Heart left ventricle (tissue), 16 donors: ENCODE results near the gene MRPL53. TPM values are rescaled to one million over a fixed set of nuclear protein-coding genes. Genes with fewer than 3 reads are reported as not detected.

ENCODE experiments used
- ATAC-seq, 4 donors: fragments of 200-7000 bp; cut with Tn5 transposase; one replicate each; pipeline ENCODE4 v1.9.1; 2020 to 2022; ENCODE audit warnings: moderate library complexity in 4 of 4, mild to moderate bottlenecking in 3 of 4, moderate number of reproducible peaks in 1 of 4
- DNase-seq, 5 donors: peaks; one replicate each; pipeline ENCODE4 v3.0.0-alpha.2; 2020
- H3K27ac ChIP-seq, 12 donors: fragments of 200-600 bp; sonication (generic) in 4 of 12; one replicate each; pipeline versions ENCODE4 v1.5.0 to v1.8.0; 2016 to 2022; ENCODE audit warnings: mild to moderate bottlenecking in 2 of 12
- H3K27me3 ChIP-seq, 9 donors: fragments of 200-600 bp; sonication (generic) in 2 of 9; one replicate each; pipeline versions ENCODE4 v1.5.1 to v1.8.0; 2016 to 2022; ENCODE audit warnings: mild to moderate bottlenecking in 3 of 9
- H3K36me3 ChIP-seq, 9 donors: fragments of 200-600 bp; sonication (generic) in 2 of 9; one replicate each; pipeline versions ENCODE4 v1.5.0 to v1.8.0; 2018 to 2022; ENCODE audit warnings: mild to moderate bottlenecking in 2 of 9
- H3K4me1 ChIP-seq, 12 donors: fragments of 200-600 bp; sonication (generic) in 4 of 12; one replicate each; pipeline versions ENCODE4 v1.5.0 to v1.8.0; 2016 to 2022; ENCODE audit warnings: mild to moderate bottlenecking in 3 of 12
- H3K4me3 ChIP-seq, 12 donors: fragments of 200-600 bp; sonication (generic) in 4 of 12; one replicate each; pipeline versions ENCODE4 v1.5.0 to v1.8.0; 2017 to 2022; ENCODE audit warnings: mild to moderate bottlenecking in 9 of 12, moderate library complexity in 4 of 12
- H3K9me3 ChIP-seq, 12 donors: fragments of 200-600 bp; sonication (generic) in 4 of 12; one replicate each; pipeline versions ENCODE4 v1.5.0 to v1.8.0; 2016 to 2022; ENCODE audit warnings: mild to moderate bottlenecking in 1 of 12
- POLR2A ChIP-seq, 2 donors: fragments of 450-650 bp; IDR thresholded peaks; one replicate each; pipeline ENCODE4 v1.6.1; 2017; ENCODE audit warnings: antibody characterized with exemption in 2 of 2, mild to moderate bottlenecking in 2 of 2, moderate library complexity in 2 of 2
- WGBS, 4 donors: extraction: QIAGEN DNeasy Blood & Tissue Kit in 2 of 4; methylation state at CpG; one replicate each; pipeline versions ENCODE4 v1.1.5 to v1.1.7; 2013 to 2018; 5-methylcytosine and 5-hydroxymethylcytosine counted together
- intact Hi-C, 10 donors: fragments of 100-400 bp; cut with DNase I; formaldehyde crosslinking; loops; one replicate each; pipeline versions ENCODE4 v1.11.1 to v1.14.2; 2022
- polyA plus RNA-seq, 2 donors: library from polyadenylated mRNA; stranded (reverse); fragments of 200-250 nt; gene quantifications; one replicate each; pipeline ENCODE4 v1.2.3, GENCODE V29; 2013
- total RNA-seq, 9 donors: library from RNA; depleted of rRNA in 2 of 9; stranded (reverse); fragments of >200 nt in 2 of 9; fragmentation: NEBNext Ultra II Directional in 3 of 9; extraction: Animal tissue kit (Norgen Biotek cat#: 25700) in 3 of 9; gene quantifications; one replicate each; pipeline versions ENCODE4 v1.1.0 to v1.2.4, GENCODE V29; 2016 to 2023
- TF ChIP-seq, protein P1 (sequence below), 12 donors: fragments of 200-600 bp; sonication (generic) in 4 of 12; IDR thresholded peaks; one replicate each; pipeline versions ENCODE4 v1.5.0 to v1.8.0; 2018 to 2022; ENCODE audit warnings: antibody characterized with exemption in 12 of 12, mild to moderate bottlenecking in 5 of 12
- donor health status: ischemic (EF 13 %, LVEDD 7.1; RV severe dilation, severe dysfunction).
- donor health status: healthy with polysubstance abuse.
- donor health status: DM: no; HTN: yes; CAD: no.
- donor health status: DM: no; HTN: no; CAD: no.
- donor health status: ischemic (EF 25% LVEDD 6.9; RV normal size, moderate dysfunction).
- donor health status: ischemic (EF 25% LVEDD 5.7; RV mildly dilated, moderate dysfunction).
- donor health status: healthy.
- donor health status: DM: yes; HTN: yes; CAD: no.
- donor health status: ischemic (EF 35%, LVEDD 5.7; RV mildly dilated, moderate dysfunction).
- donor health status: nonischemic (EF 11% LVEDD 7.7; RV severe dilation, severe dysfunction).
- donor health status: DM: yes; HTN: yes; CAD: no.
- donor health status: PGD.
- donor health status: ischemic (EF 29% LVEDD 5.4; RV normal size, mild dysfunction).
- donor health status: nonischemic (EF 23%, LVEDD 6.1; RV moderate dilation, normal function).

The MRPL53 gene
- total and polyA plus RNA-seq, 11 donors, result 64.9 to 180 (median 135) TPM

DNA sequence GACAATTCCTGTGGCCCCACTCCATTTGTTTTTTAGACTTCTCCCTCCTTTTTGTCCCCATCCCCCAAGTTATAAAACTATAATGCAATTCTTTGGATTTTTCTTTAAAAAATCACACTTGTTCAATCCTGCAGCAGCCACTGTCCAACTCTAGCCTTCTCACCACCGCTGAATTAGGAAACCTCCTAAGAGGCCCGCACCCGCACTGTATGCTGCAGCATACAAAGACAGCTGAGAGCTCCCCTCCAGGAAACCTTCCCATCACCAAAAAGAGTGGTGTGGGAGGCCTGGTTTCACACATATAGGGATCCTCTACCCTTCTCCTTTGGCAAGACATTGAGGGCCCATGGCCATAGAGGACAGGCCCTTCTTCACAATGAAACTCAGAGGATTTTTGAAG is 32.1 kb upstream of the MRPL53 start:
- peaks cover 0 to 18% (median 15%) of the 10 kb centered on the region in 9 donors for H3K36me3 ChIP-seq
- DNase-seq (no peak), ATAC-seq (no peak)
- peak overlapping the region in 8 of 12 donors; percentile 59 to 87 (median 66) for H3K4me3 ChIP-seq
- intact Hi-C loops, result loop anchor here in 4 of 10 donors (5.0 kb wide), 3 partner anchors 73 to 83 kb away; no protein-coding TSS in a partner anchor
- TF ChIP-seq, protein P1, sequence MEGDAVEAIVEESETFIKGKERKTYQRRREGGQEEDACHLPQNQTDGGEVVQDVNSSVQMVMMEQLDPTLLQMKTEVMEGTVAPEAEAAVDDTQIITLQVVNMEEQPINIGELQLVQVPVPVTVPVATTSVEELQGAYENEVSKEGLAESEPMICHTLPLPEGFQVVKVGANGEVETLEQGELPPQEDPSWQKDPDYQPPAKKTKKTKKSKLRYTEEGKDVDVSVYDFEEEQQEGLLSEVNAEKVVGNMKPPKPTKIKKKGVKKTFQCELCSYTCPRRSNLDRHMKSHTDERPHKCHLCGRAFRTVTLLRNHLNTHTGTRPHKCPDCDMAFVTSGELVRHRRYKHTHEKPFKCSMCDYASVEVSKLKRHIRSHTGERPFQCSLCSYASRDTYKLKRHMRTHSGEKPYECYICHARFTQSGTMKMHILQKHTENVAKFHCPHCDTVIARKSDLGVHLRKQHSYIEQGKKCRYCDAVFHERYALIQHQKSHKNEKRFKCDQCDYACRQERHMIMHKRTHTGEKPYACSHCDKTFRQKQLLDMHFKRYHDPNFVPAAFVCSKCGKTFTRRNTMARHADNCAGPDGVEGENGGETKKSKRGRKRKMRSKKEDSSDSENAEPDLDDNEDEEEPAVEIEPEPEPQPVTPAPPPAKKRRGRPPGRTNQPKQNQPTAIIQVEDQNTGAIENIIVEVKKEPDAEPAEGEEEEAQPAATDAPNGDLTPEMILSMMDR (IDR thresholded peaks at IDR 0.05), result no peak
- no peak for TF ChIP-seq POLR2A (IDR thresholded peaks at IDR 0.05)
- no peaks in the 10 kb centered on the region for H3K9me3 ChIP-seq
- H3K27ac ChIP-seq, result peak overlapping the region in 3 of 12 donors; percentile 88 to 90 (median 89)
- 89 to 97% (median 94%) methylated on average over 3 of the region's 3 CpGs for WGBS, 4 donors
- peaks cover 9 to 53% (median 21%) of the 10 kb centered on the region in 9 donors for H3K27me3 ChIP-seq
- H3K4me1 ChIP-seq, result peaks cover 7 to 63% (median 42%) of the 10 kb centered on the region in 12 donors

DNA sequence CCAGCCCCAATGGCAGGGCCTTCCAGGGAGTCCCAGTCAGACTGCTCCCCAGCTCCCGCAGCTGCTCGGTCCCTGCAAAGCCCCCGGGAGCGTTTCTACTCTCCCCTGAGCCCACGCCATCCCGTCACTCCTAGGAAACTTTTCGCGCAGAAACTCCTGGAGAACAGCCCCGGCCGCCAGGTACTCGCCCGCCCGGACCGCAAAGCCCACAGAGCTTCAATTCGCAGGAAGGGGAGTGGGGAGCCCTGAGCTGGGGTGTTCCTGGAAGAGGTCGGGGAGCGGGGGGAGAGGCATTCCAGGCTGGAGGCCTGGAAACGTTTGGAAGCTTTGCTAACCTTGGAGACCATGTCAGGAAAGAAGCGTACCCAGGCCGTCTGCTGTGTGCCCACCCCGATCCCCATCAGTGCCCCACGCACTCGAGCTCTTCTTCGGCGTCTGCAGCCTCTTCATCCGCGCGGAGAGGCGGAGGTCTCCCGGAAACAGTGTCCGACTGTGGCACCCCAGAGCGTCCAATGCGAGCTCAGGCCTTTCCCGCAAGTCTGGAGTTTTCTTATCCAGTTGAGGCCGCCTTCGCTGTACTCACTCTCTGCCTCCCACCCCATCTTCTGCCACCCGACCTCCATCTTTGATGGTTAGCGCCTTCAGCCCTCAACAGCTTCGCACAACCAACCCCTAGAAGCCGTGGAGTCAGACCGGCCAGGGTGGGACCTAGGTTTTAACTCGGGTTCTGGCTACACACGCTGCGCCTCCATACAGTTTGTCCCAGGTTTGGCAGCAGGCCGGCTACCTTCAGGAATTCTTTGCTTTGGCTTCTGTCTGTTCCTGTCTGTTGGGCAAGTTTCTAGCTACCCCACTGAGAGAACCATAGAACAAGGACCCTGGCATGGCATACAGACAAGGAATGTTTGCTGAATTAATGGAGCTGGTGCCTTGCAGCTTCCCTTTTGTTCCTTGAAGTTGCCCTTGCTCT is 31.3 kb upstream of the MRPL53 start:
- intact Hi-C loops, result loop anchor here in 4 of 10 donors (1.0 to 5.0 kb wide), 4 partner anchors 26 to 84 kb away; partner anchors contain the start of genes AUP1 (in 1 of the 4) and HTRA2 (in 1 of the 4)
- DNase-seq, result no peak
- peak overlapping the region; percentile 72 to 90 (median 84) for H3K27ac ChIP-seq
- no peak for ATAC-seq
- H3K9me3 ChIP-seq, result no peaks in the 10 kb centered on the region
- no peak for TF ChIP-seq POLR2A (IDR thresholded peaks at IDR 0.05)
- TF ChIP-seq, protein P1 (IDR thresholded peaks at IDR 0.05), result no peak
- H3K27me3 ChIP-seq, result peaks cover 9 to 57% (median 26%) of the 10 kb centered on the region in 9 donors
- 26 to 43% (median 30%) methylated on average over 35 to 45 of the region's 45 CpGs for WGBS, 4 donors
- H3K36me3 ChIP-seq, result peaks cover 0 to 18% (median 15%) of the 10 kb centered on the region in 9 donors
- peak overlapping the region; percentile 36 to 87 (median 62) for H3K4me3 ChIP-seq
- H3K4me1 ChIP-seq, result peaks cover 10 to 71% (median 50%) of the 10 kb centered on the region in 12 donors

DNA sequence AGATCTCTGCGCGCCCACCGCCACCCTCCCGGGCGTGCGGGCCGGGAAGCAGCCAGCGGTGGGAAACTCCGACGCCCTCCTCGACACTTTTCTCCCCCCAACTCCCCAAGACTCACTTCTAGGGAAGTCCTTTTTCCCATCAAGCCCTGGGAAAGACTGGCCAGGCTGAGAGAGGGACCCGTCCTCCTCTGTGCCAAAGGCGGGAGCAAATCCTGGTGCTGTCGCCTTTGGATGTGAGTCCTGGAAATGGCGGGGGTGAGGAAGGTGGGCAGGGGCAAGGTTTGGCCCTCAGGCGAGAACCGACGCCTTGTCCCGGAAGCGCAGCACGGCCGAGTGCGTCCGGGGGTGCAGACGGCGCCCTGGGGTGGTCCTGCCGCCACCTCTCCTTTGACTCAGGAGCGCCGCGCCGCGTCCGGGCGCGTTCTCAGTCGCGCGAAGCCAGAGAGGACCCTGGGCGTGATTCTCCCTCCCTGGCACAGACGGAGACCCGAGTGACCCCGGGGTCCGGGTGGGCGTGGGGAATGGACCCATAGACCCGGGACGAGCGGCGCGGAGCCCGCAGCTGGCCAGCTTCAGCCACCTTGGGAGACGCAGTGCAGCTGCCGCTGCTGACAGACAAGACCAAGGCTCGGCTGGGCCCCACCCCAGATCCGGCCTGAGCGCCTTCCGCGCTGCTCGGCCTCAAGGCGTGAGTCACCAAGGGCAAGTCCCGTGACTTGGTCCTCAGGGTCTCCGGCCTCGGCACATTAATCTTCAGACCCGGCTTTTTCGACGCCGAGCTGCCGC is 30.4 kb upstream of the MRPL53 start:
- intact Hi-C loops, result loop anchor here in 4 of 10 donors (1.0 to 5.0 kb wide), 4 partner anchors 26 to 84 kb away; partner anchors contain the start of genes AUP1 (in 1 of the 4) and HTRA2 (in 1 of the 4)
- Histone ChIP-seq H3K27me3 (peaks cover 17 to 63% (median 33%) of the 10 kb centered on the region in 9 donors), H3K27ac (peak overlapping the region; percentile 72 to 90 (median 84)), H3K36me3 (peaks cover 0 to 18% (median 15%) of the 10 kb centered on the region in 9 donors), H3K9me3 (no peaks in the 10 kb centered on the region), H3K4me1 (peaks cover 10 to 75% (median 54%) of the 10 kb centered on the region in 12 donors), H3K4me3 (peak overlapping the region; percentile 36 to 87 (median 62))
- peak in 1 of 2 donors; percentile 71 for TF ChIP-seq POLR2A (IDR thresholded peaks at IDR 0.05)
- TF ChIP-seq, protein P1 (IDR thresholded peaks at IDR 0.05), result peak in 7 of 12 donors; percentile 7 to 53 (median 39)
- DNase-seq, result peak; percentile 85 to 92 (median 90)
- ATAC-seq, result peak; percentile 32 to 74 (median 73)
- 0 to 4% (median 1%) methylated on average over 23 to 67 of the region's 67 CpGs for WGBS, 4 donors
